Measurements from ENCODE around the gene MYL11.
"Not testable (repeated sequence)": the region's sequence is repeated elsewhere in the genome, so short reads cannot be mapped to it uniquely, and the experiment has no call there.

The MYL11 gene

GRCh38 chr16:30374538-30374937 lies at the start of gene MYL11:
Gene MYL11, plus strand, starts transcription at chr16:30374802. Its CDS starts 56 bp downstream, at chr16:30374858.
- no peak for DNase-seq (ENCODE audit: low read depth in 1 of 2, low spot score in 1 of 2)

- peak; percentile 71 to 75 for DNase-seq (ENCODE audit: low read depth in 1 of 2, low spot score in 1 of 2)
Observed at GRCh38 chr16:30334473-30334989, 40.1 kb upstream of the MYL11 start.

- DNase-seq (ENCODE audit: low read depth in 1 of 2, low spot score in 1 of 2) = peak; percentile 71 to 73
Observed at GRCh38 chr16:30335028-30335597, 39.5 kb upstream of the MYL11 start.

GRCh38 chr16:30335598-30336474 lies 38.8 kb upstream of the MYL11 start:
- DNase-seq (ENCODE audit: low read depth in 1 of 2, low spot score in 1 of 2) = no peak

GRCh38 chr16:30337964-30338357 lies 36.6 kb upstream of the MYL11 start:
- DNase-seq (ENCODE audit: low read depth in 1 of 2, low spot score in 1 of 2) = not testable (repeated sequence)

- not testable (repeated sequence) for DNase-seq (ENCODE audit: low read depth in 1 of 2, low spot score in 1 of 2)
Observed at GRCh38 chr16:30338715-30339114, 35.9 kb upstream of the MYL11 start.

- no peak for DNase-seq (ENCODE audit: low read depth in 1 of 2, low spot score in 1 of 2)
Observed at GRCh38 chr16:30340621-30341020, 34.0 kb upstream of the MYL11 start.

- not testable (repeated sequence) for DNase-seq (ENCODE audit: low read depth in 1 of 2, low spot score in 1 of 2)
Observed at GRCh38 chr16:30341971-30342370, 32.6 kb upstream of the MYL11 start.

- DNase-seq (ENCODE audit: low read depth in 1 of 2, low spot score in 1 of 2) = no peak
Observed at GRCh38 chr16:30342751-30343490, 31.7 kb upstream of the MYL11 start.

GRCh38 chr16:30343491-30343820 lies 31.1 kb upstream of the MYL11 start:
- DNase-seq (ENCODE audit: low read depth in 1 of 2, low spot score in 1 of 2) = not testable (repeated sequence)

- DNase-seq (ENCODE audit: low read depth in 1 of 2, low spot score in 1 of 2) = no peak
Observed at GRCh38 chr16:30346286-30346685, 28.3 kb upstream of the MYL11 start.

GRCh38 chr16:30348113-30348512 lies 26.5 kb upstream of the MYL11 start:
- no peak for DNase-seq (ENCODE audit: low read depth in 1 of 2, low spot score in 1 of 2)

- no peak for DNase-seq (ENCODE audit: low read depth in 1 of 2, low spot score in 1 of 2)
Observed at GRCh38 chr16:30348929-30349328, 25.7 kb upstream of the MYL11 start.

- no peak for DNase-seq (ENCODE audit: low read depth in 1 of 2, low spot score in 1 of 2)
Observed at GRCh38 chr16:30349675-30350074, 24.9 kb upstream of the MYL11 start.

- no peak for DNase-seq (ENCODE audit: low read depth in 1 of 2, low spot score in 1 of 2)
Observed at GRCh38 chr16:30350134-30350871, 24.3 kb upstream of the MYL11 start.

GRCh38 chr16:30351001-30351441 lies 23.6 kb upstream of the MYL11 start:
- no peak for DNase-seq (ENCODE audit: low read depth in 1 of 2, low spot score in 1 of 2)

GRCh38 chr16:30351586-30352419 lies 22.8 kb upstream of the MYL11 start:
- DNase-seq (ENCODE audit: low read depth in 1 of 2, low spot score in 1 of 2) = no peak

GRCh38 chr16:30352488-30353401 lies 21.9 kb upstream of the MYL11 start:
- no peak for DNase-seq (ENCODE audit: low read depth in 1 of 2, low spot score in 1 of 2)

Measured in stimulated activated CD4-positive, alpha-beta T cell treated with anti-CD3 and anti-CD28 coated beads, Interleukin-15, amount 100 ng/mL, for 1 hour (primary cell).